Astrocyte of the spinal cord (primary cell): ENCODE data around the gene CTNNA2.

ENCODE experiments used
- DNase-seq: peaks from one replicate; pipeline ENCODE4 v3.0.0; 2011; ENCODE audit warnings: low read depth, low spot score
- H3K4me3 ChIP-seq: 2 replicates; pipeline ENCODE4 v1.5.1; 2011; ENCODE audit warnings: low read depth, mild to moderate bottlenecking, low read length, moderate library complexity
- in situ Hi-C: cut with HindIII; loops from 2 replicates; pipeline ENCODE4 v1.10.0; 2017; ENCODE audit warnings: low sequenced_read_pairs
- TF ChIP-seq, protein P1 (sequence below): IDR thresholded peaks from 2 replicates; pipeline ENCODE4 v1.5.1; 2012; ENCODE audit warnings: low read depth, mild to moderate bottlenecking, low read length, inconsistent platforms

CTNNA2 gene

DNA sequence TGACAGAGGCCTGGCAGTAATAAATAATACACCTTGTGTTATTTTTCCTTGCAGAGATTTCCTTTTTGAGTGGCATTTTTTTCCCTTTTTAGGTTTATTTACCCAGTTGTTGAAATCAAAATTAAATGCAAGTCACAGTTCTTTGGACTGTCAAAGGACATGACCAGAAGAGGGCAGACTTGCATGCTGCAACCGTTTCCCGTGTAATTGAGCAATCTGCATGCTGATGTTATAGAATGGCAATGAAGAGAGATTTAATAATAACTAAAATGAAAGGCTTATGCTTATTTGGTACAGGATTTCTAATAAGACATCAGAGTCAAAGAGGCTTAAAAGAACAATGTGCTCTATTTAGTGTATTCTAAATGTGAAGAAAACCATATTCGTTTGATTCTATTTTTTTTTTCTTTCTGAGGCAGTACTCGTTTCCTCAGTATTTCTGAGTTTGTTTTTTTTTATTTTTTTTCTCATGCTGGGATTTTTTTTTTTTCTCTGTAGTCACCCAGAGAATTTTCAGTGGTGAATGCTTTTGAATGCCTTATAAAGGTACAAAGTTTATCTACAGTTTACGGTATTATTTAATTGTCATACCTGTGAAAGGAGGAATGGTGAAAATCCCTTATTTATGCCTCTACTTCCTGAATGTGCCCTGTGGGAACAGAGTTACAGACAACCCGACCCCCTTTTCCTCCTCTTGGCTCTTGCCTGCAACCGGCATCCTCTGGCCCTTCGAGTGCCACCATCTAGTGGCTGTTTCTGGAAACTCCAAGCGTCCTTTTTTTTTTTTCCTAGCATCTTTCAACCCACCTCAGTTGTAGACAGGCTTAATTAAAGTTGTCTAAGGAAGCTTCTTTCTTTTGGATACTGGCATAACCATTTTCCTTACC, 423.2 kb downstream of the CTNNA2 start:
- TF ChIP-seq, protein P1, sequence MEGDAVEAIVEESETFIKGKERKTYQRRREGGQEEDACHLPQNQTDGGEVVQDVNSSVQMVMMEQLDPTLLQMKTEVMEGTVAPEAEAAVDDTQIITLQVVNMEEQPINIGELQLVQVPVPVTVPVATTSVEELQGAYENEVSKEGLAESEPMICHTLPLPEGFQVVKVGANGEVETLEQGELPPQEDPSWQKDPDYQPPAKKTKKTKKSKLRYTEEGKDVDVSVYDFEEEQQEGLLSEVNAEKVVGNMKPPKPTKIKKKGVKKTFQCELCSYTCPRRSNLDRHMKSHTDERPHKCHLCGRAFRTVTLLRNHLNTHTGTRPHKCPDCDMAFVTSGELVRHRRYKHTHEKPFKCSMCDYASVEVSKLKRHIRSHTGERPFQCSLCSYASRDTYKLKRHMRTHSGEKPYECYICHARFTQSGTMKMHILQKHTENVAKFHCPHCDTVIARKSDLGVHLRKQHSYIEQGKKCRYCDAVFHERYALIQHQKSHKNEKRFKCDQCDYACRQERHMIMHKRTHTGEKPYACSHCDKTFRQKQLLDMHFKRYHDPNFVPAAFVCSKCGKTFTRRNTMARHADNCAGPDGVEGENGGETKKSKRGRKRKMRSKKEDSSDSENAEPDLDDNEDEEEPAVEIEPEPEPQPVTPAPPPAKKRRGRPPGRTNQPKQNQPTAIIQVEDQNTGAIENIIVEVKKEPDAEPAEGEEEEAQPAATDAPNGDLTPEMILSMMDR = peak; percentile 77
- DNase-seq = peak; percentile 46
- in situ Hi-C loops = no loop called here
- H3K4me3 ChIP-seq = no peak overlapping the region

DNA sequence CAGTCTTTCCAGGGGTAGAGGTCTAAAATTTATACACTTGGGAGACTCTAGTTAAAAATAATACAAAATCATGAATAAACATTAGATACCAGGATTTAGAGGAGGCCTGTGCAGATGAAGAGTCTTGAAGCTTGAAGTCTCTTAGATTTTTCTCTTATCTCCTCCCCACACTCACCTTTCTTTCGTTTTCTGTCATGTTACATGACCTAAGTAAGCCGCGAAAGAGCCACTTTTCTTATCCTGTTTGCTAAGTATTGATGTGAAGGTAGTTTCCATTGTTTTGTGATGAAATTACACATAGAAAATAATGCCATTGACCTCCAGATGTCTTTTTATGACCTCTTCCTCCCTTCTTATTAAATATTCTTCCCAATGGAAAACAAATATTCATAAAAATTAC, 423.9 kb downstream of the CTNNA2 start:
- no peak for DNase-seq
- TF ChIP-seq, protein P1 = no peak
- H3K4me3 ChIP-seq = no peak overlapping the region
- in situ Hi-C loops = no loop called here

DNA sequence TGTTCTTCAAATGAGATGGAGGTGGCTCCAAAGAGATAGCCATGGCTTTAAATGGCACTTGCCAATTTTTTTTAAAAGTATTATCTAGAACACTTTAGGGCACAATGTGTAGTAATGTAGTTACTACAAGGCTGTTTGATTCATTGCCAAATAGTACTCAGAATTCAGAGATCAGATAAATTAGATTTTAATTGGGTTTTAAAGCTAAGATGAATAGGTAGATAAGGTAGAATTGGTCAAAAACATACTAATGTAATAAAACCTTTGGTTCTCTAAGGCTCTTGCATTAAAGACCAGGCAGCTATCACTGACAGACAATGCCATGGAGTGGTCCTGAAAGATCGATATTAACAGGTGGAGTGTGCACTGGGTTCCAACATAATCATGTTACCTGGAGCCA, 425.8 kb downstream of the CTNNA2 start:
- no peak overlapping the region for H3K4me3 ChIP-seq
- DNase-seq = no peak
- TF ChIP-seq, protein P1 = no peak
- in situ Hi-C loops = no loop called here

DNA sequence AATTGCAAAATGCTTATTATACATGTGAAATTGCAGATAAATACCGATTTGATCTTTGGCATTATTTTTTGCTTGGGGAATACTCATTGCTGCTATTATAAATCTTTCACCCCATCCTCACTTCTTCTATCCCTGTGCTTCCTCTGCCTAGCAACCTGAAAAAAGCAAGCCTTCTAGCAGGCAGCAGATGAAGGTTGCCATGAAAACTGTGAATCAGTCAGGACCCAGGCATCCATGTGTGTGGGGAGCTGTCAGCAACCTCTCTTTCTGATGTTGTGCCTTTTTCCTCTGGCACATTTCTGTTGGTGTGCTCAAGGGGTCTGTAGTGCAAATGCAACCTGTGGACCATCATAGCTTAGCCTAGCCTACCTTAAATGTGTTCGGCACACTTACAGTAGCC, 427.5 kb downstream of the CTNNA2 start:
- DNase-seq = no peak
- in situ Hi-C loops = no loop called here
- no peak overlapping the region for H3K4me3 ChIP-seq
- TF ChIP-seq, protein P1 = no peak

DNA sequence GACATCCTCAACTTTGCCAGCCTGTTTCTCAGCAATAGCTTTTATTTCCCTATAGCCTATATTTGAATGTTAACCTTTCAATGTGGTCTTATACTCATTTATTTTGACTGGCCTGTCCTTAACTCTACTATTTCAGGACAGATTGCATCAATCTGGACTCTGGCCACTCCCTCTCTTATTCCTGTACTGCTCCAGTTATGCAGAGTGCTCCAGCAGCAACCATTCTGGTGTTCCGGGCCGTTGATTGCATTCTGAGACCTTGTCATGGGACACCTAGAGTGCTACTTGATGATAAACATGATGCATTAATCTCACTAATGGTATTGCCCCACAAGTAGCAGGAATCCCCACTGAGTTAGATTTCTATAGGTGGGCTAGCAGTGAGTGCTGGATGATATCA, 428.3 kb downstream of the CTNNA2 start:
- in situ Hi-C loops = no loop called here
- no peak overlapping the region for H3K4me3 ChIP-seq
- no peak for DNase-seq
- TF ChIP-seq, protein P1 = no peak

DNA sequence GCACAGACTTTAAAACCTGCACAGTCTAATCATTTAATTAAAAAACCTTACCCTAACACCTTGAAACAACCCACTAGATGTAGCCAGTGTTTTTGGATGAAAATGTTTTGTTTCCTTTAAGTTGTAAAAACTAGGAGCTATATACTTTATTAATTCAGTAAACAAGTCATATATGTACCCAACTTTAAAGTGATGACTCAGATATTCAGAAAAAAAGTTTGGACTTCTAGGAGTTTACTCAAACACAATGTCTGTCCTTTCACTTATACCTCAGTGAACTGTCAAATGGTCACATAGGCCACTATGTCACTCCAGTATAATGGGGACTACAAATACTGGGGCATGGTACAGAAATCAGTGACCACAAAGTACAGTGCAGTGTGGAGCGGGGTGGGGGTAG, 431.4 kb downstream of the CTNNA2 start:
- in situ Hi-C loops = no loop called here
- TF ChIP-seq, protein P1 = no peak
- DNase-seq = no peak
- no peak overlapping the region for H3K4me3 ChIP-seq
